Peyer's patch (tissue), 4 donors: ENCODE results near the gene SUGT1. TPM values are rescaled to one million over a fixed set of nuclear protein-coding genes. Genes with fewer than 3 reads are reported as not detected.
"Not testable (repeated sequence)": the region's sequence is repeated elsewhere in the genome, so short reads cannot be mapped to it uniquely, and the experiment has no call there.

Experiments
- DNase-seq, 3 donors: peaks; one replicate each; pipeline ENCODE4 v3.0.0-alpha.2; 2017 to 2019
- H3K27ac ChIP-seq, 4 donors: fragments of 200-600 bp; sonication (generic); one replicate each; pipeline ENCODE4 v1.5.1; 2016 to 2019
- H3K27me3 ChIP-seq, 2 donors: fragments of 200-600 bp; sonication (generic); one replicate each; pipeline ENCODE4 v1.5.1; 2019
- H3K36me3 ChIP-seq, 3 donors: fragments of 200-600 bp; sonication (generic); one replicate each; pipeline ENCODE4 v1.5.1; 2016 to 2019
- H3K4me1 ChIP-seq, 4 donors: fragments of 200-600 bp; sonication (generic); one replicate each; pipeline ENCODE4 v1.5.1; 2016 to 2019
- H3K4me3 ChIP-seq, 4 donors: fragments of 200-600 bp; sonication (generic); 1 replicate in 3 of 4; 2 replicates in 1 of 4; pipeline ENCODE4 v1.5.1; 2016 to 2019; ENCODE audit warnings: mild to moderate bottlenecking in 1 of 4
- H3K9me3 ChIP-seq, 4 donors: fragments of 200-600 bp; sonication (generic); one replicate each; pipeline ENCODE4 v1.5.1; 2016 to 2019; ENCODE audit warnings: mild to moderate bottlenecking in 1 of 4
- CTCF ChIP-seq, 6 experiments: fragments of 450-650 bp in 4 of 6; fragments of 200-600 bp in 2 of 6; sonication (generic) in 1 of 6; IDR thresholded peaks; one replicate each; pipeline ENCODE4 v1.5.1; 2017 to 2019; ENCODE audit warnings: antibody characterized with exemption in 6 of 6, mild to moderate bottlenecking in 3 of 6, moderate library complexity in 1 of 6
- POLR2A ChIP-seq, 2 donors: fragments of 450-650 bp; IDR thresholded peaks; one replicate each; pipeline ENCODE4 v1.5.1; 2017; ENCODE audit warnings: antibody characterized with exemption in 2 of 2, mild to moderate bottlenecking in 2 of 2, moderate library complexity in 2 of 2
- total RNA-seq, 4 donors: library from RNA; depleted of rRNA; stranded (reverse); fragments of >200 nt; gene quantifications; one replicate each; pipeline ENCODE4 v1.1.0, GENCODE V29; 2016

The SUGT1 gene
- total RNA-seq, 4 donors from 2014 or later = 22.4 to 49.5 (median 27.5) TPM

GRCh38 chr13:52615812-52616211 lies 36.8 kb upstream of the SUGT1 start:
- no peak overlapping the region for H3K4me3 ChIP-seq
- H3K4me1 ChIP-seq = peaks cover 0 to 10% (median 7%) of the 10 kb centered on the region in 4 donors
- H3K27ac ChIP-seq = no peak overlapping the region
- TF ChIP-seq CTCF (IDR thresholded peaks at IDR 0.05) (no peak), POLR2A (IDR thresholded peaks at IDR 0.05) (no peak)
- H3K27me3 ChIP-seq = no peaks in the 10 kb centered on the region
- no peaks in the 10 kb centered on the region for H3K36me3 ChIP-seq
- DNase-seq = no peak
- no peaks in the 10 kb centered on the region for H3K9me3 ChIP-seq

GRCh38 chr13:52617070-52618060 lies 35.3 kb upstream of the SUGT1 start:
- Histone ChIP-seq H3K9me3 (no peaks in the 10 kb centered on the region), H3K36me3 (peaks cover 0 to 4% (median 0%) of the 10 kb centered on the region in 3 donors), H3K27me3 (no peaks in the 10 kb centered on the region), H3K27ac (peak overlapping the region; percentile 40 to 84 (median 69)), H3K4me3 (peak overlapping the region; percentile 52 to 78 (median 68)), H3K4me1 (peaks cover 0 to 10% (median 7%) of the 10 kb centered on the region in 4 donors)
- peak; percentile 21 to 31 for TF ChIP-seq POLR2A (IDR thresholded peaks at IDR 0.05)
- TF ChIP-seq CTCF (IDR thresholded peaks at IDR 0.05) = no peak
- peak; percentile 74 to 91 (median 85) for DNase-seq

GRCh38 chr13:52631083-52631690 lies 21.4 kb upstream of the SUGT1 start:
- Histone ChIP-seq H3K4me3 (peak overlapping the region in 3 of 4 donors; percentile 8 to 34 (median 32)), H3K36me3 (peaks cover 0 to 21% (median 0%) of the 10 kb centered on the region in 3 donors), H3K27ac (peak overlapping the region in 1 of 4 donors; percentile 20)
- not testable (repeated sequence) for H3K27me3 ChIP-seq, H3K9me3 ChIP-seq, DNase-seq, H3K4me1 ChIP-seq

GRCh38 chr13:52638666-52639328 lies 13.8 kb upstream of the SUGT1 start:
- no peak for DNase-seq
- Histone ChIP-seq H3K27me3 (no peaks in the 10 kb centered on the region), H3K36me3 (peaks cover 0 to 11% (median 0%) of the 10 kb centered on the region in 3 donors)

GRCh38 chr13:52642131-52642530 lies 10.5 kb upstream of the SUGT1 start, which contains the start of gene HNRNPA1L2:
Gene HNRNPA1L2 (plus strand): TSS chr13:52642431. CDS start chr13:52642493, 62 bp downstream.
- Histone ChIP-seq H3K27me3 (no peaks in the 10 kb centered on the region), H3K4me3 (no peak within 1 kb of the TSS), H3K36me3 (peaks cover 0 to 11% (median 0%) of the 10 kb centered on the region in 3 donors), H3K9me3 (no peaks in the 10 kb centered on the region), H3K4me1 (no peaks in the 10 kb centered on the region), H3K27ac (no peak within 1 kb of the TSS)
- no peak for TF ChIP-seq POLR2A (IDR thresholded peaks at IDR 0.05)
- no peak for TF ChIP-seq CTCF (IDR thresholded peaks at IDR 0.05)
- DNase-seq = no peak

More at GRCh38 chr13:52638666-52639328, 13.8 kb upstream of the SUGT1 start:
- TF ChIP-seq CTCF (IDR thresholded peaks at IDR 0.05) (no peak), POLR2A (IDR thresholded peaks at IDR 0.05) (no peak)
- H3K4me1 ChIP-seq = no peaks in the 10 kb centered on the region
- H3K9me3 ChIP-seq = no peaks in the 10 kb centered on the region
- no peak overlapping the region for H3K4me3 ChIP-seq
- H3K27ac ChIP-seq = no peak overlapping the region
